Activated T-helper 1 cell treated with Interleukin-2 at 50 U/mL for 16 hours (primary cell): ENCODE results near the gene TMEM179B.
"Not testable (repeated sequence)": the region's sequence is repeated elsewhere in the genome, so short reads cannot be mapped to it uniquely, and the experiment has no call there.

Experiments used
- DNase-seq: peaks from one replicate; pipeline ENCODE4 v3.0.0-alpha.2; 2020; ENCODE audit warnings: low read depth

Gene TMEM179B

DNA sequence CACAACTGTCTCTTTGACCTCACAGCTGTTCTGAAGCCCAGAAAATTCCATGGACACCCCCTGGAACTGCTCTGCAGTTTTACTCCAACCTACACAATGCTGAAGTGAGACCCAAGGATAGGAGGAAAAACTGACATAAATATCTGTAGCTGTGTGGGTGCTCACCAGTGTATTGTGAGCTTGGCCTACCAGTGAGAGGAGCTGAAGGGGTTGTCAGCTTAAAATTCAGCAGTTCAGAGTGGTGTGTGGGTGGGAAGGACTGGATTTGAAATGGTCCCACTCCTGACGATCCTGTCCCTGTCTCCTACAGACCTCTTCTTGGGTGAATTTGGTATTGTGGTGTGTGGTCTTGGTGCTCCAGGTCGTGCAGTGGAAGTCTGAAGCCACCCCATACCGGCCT is 2.4 kb downstream of the TMEM179B start:
- DNase-seq = no peak

DNA sequence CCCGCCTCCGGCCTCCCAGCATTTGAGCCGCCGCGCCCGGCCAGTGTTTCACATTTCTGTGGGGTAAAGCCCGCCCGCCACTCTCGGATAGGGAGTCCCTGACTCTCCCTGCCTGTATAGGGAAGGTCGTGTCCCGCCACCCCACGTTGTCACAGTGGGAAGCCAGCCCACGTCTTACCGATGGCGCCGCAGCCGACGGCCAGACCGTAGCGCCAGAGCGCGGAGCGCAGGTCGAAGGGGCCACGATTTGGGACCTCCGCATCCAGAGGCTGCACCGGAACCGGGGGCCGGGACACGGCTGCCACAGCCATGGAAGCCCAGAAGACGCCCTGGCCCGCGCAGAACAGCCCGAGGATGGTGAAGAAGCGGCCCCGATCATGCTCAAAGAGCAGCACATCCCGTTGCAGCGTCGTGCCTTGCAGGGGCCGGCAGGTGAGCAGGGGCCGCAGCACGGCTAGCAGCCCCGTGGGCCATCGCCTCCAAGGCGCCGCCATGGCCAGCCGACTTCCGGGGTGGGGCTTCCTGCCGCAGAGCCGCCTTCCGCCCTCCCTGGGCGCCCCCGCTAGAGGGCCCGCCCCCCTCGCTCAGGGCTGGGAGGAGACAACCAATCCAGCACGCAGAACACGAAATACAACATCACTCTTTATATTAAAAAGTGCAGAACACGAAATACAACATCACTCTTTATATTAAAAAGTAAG is 4.4 kb downstream of the TMEM179B start, which contains the start of gene TMEM223:
TMEM223 (minus strand) TSS at position 506 of the 701 bp plus-strand sequence; CDS start at position 494, 12 bp downstream.
- peak; percentile 88 for DNase-seq

DNA sequence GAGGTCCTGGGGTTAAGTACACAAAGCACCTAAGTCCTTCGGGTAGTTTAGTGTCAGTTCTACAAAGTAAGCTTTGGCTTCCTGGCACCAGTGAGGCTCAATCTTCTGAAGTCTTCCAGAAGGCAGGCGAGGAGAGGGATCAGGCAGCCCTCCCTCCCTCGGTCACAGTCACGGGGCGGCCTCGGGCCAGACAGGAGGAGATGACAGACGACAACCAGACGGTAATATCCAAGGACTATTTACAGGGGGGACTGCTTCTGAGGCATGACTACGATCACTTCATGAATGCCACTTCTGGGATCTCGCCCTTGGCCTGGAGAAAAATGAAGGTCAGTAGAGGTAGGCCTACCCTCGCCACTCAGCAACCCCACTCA is 5.0 kb downstream of the TMEM179B start:
- DNase-seq = no peak

DNA sequence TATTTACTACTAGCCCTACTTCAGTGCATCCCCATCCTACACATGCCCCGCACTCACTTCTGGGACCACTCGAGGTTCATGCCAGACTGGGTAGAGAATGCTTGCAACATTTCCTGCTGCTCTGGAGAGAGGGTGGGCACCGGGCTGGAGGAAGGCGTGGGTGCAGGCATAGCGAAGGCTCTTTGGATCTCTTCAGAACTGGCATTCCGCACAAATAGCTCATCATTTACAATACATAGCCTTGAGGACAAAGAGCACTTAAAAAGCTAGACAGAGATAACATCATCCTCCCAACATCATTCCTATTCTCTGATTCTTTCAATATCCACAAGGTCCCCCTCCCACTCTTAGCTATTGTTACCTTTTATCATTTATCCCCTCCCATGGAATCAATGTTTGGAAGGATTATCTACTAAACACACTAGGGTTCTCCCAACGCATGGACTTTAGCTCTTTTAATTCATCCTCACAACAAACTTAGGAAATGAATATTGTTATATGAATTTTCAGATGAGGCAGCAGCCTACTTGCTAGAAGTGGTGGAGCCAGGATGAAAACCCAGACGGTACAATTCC is 7.1 kb downstream of the TMEM179B start:
- no peak for DNase-seq

DNA sequence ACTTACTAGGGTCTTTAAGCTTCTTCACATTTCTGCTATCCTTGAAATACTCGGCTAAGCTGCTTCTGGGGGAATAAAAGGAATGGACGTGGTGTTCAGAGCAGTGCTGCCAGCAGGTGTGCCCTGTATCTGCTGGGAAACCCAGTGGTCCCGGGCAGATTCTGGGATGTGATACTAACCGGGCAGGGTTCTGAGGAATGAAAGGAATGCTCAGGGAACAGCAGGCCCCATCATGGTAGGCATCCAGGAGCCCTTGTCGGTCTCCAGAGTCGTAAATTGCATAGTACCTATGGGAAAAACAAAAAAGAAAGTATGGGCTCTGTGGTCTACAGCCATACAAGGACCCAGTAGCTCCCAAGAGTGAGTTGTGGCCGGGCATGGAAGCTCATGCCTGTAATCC is 9.1 kb downstream of the TMEM179B start:
- no peak for DNase-seq

GRCh38 chr11:62799486-62799885 is 12.3 kb downstream of the TMEM179B start:
- DNase-seq = no peak

DNA sequence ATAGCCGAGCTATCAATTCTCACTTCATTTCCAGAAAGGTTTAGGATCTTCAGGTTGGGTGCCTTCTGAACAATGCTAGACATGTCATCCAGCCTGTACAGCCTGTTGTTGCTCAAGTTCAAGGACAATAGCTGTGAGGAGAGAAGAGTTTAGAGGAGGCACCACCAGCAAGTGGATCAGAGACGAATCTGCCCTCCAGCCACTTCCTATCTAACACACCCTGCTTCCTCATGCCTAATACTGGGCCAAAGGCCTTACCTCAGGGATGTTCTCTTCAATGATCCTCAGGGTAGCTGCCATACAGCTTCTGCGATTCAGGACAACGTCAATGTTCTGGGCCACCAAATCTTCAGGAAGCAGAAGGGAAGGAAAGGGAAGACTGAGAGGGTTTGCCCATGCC is 13.9 kb downstream of the TMEM179B start:
- no peak for DNase-seq

- DNase-seq = no peak
These were observed 17.3 kb downstream of the TMEM179B start for GRCh38 chr11:62804310-62805075.

DNA sequence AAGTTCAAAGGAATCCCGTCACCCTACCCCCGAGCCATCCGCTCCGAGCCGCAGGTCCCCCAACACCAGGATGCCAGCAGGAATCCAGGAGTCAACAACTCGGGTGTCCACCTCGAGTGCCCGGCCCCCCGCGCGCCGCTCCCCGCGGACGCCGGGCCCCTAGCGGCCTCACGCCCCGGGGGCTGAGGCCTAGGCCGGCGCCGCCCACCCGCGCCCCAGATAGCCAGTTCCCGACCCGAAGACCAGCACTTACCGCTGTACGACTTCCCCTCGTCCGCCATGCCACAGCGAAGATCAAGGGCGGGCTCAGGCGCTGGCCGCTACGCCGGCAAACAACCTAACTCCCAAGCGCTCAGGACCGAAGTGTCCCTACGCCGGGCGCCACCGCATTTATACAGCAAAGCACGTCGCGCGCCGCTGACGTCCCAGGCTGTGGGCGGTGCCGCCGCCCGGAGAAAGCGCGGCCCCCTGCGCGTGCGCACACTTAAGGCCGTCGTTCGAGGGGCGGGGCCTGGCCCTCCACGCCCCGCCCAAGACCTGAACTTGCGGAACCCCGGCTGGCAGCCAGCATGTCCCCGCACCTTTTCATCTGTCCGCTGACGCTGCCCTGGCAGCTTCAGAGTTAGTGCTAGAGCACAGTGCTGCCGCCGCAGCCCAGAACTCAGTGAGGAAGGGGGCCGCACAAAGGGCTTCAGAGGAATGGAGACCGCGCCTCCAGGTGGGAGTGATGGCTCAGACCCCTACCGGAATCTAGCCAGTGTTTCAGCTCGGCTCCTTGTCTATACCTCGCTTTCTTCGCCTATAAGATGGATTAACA is 18.1 kb downstream of the TMEM179B start, which contains the start of gene NXF1:
NXF1 (minus strand) TSS at position 365 of the 817 bp plus-strand sequence; CDS start at position 281, 84 bp downstream.
- peak; percentile 95 for DNase-seq

DNA sequence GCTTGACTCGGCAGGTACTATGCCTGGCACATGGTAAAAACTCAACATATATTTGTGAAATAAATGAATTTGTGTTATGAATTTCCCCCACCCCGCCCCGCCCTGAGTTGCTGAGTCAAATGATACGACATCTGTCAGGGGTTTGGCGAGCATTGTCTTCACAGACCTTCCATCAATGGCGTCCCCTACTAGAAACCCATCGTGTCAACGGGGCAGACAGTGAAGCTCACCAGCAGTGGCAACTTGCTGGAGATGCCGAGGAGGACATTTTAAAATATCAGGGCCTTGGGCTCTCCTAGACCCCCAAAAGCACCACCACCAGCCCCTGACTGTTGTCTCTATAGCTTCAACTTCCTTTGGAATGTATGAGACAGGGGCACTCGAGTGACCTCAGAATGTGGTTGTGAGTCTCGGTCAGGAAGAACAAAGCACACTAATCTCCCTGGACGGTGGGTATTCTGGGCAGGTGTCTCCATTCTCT is 18.8 kb downstream of the TMEM179B start:
- no peak for DNase-seq

GRCh38 chr11:62806611-62807121 is 19.5 kb downstream of the TMEM179B start:
- no peak for DNase-seq

GRCh38 chr11:62810748-62811147 is 23.5 kb downstream of the TMEM179B start:
- no peak for DNase-seq

GRCh38 chr11:62811659-62812058 is 24.5 kb downstream of the TMEM179B start:
- no peak for DNase-seq

DNA sequence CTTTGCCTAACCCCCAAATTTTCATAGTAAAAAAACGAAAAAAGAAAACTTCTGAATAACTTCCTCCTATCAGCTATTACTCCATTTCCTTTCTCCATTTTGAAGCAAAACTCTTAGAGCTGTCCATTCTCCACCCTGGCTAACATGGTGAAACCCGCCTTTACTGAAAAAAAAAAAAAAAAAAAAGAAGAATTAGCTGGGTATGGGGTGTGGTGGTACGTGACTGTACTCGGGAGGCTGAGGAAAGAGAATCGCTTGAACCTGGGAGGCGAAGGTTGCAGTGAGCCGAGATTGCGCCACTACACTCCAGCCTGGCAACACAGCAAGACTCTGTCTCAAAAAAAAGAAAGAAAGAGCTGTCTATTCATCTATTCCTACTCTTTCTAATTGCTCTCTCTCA is 29.4 kb downstream of the TMEM179B start:
- no peak for DNase-seq

DNA sequence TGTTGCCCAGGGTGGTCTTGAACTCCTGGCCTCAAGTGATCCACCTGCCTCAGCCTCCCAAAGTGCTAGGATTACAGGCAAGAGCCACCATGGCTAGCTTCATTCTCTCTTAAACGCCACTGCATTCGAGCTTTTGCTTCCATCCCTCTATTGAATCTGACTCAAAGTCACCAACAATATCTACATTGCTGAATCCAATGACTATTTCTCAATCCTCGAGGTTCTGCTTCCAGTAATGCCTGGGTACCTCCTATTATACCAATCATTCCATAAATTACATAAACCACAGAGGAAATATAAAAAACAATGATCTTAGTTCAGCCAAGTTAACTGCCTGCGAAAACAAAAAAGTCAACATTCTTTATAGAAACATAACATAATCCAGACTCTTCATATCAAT is 29.9 kb downstream of the TMEM179B start:
- DNase-seq = no peak

- DNase-seq = no peak
These were observed 36.5 kb downstream of the TMEM179B start for GRCh38 chr11:62823677-62824076.

DNA sequence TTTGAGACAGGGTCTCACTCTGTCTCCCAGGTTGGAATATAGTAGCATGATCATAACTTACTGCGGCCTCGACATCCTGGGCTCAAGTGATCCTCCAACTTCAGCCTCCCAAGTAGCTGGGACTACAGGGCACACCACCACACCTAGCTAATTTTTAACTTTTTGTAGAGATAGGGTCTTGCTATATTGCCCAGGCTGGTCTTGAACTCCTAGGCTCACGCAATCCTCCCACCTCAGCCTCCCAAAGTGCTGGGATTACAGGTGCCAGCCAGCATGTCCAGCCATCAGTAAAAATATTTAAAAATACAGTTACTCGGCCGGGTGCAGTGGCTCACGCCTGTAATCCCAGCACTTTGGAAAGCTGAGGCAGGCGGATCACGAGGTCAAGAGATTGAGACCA is 40.9 kb downstream of the TMEM179B start:
- not testable (repeated sequence) for DNase-seq

DNA sequence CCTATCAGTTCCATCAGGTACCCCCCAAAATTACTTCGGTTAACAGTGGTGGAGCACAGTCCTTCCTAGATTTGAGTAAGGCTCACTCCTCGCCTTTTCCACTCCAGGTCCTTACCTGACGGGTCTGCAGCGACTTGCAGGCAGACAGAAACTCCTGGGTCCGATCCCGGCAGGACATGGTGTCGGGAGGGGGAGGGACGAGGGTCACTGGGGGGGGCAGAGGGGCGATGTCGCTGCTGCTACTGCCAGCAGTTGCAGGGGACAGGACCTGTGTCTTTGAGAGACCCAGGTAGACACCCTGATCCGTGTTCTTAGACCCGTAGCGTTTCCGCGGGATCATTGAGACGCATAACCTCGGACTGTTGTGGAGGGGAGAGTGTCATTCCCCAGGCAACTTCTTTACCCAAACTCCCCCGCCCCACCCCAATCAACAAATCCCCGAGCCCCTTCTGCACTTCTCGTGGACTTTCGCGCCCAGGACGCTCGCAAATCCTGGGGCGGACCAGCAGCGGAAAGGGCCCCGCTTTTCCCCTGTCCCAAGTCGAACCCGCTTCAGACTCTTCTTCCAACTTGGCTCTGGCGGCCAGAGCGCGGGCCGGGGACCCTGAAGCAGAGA is 43.8 kb downstream of the TMEM179B start:
- DNase-seq = no peak

- DNase-seq = peak; percentile 99
These were observed 44.5 kb downstream of the TMEM179B start, which contains the start of gene STX5 for GRCh38 chr11:62831520-62832335. Gene STX5, minus strand, starts transcription at chr11:62832051. Its CDS starts 808 bp downstream, at chr11:62831243.
